PFSK-1 (cell line): Measurements from ENCODE around the gene IFI27.

Experiments used
- FOXP2 ChIP-seq: optimal IDR thresholded peaks from 2 replicates; pipeline ENCODE3; 2011; ENCODE audit warnings: borderline replicate concordance, control low read depth, inconsistent platforms; ENCODE audit not compliant: insufficient read depth; ENCODE audit errors: extremely low read length, extremely low read depth
- POLR2AphosphoS5 ChIP-seq: IDR thresholded peaks from 2 replicates; pipeline ENCODE4 v1.6.1; 2012; ENCODE audit warnings: low read depth, mild to moderate bottlenecking, control low read depth, low read length, moderate library complexity
- REST ChIP-seq, 2 experiments: IDR thresholded peaks; 2 replicates each; pipeline versions ENCODE4 v1.6.1 to v1.8.0; 2011 to 2012; ENCODE audit warnings: low read depth in 2 of 2, low read length in 2 of 2, control low read depth in 1 of 2, inconsistent platforms in 1 of 2, mild to moderate bottlenecking in 1 of 2, moderate library complexity in 1 of 2; ENCODE audit not compliant: insufficient read depth in 1 of 2
- SIN3A ChIP-seq: IDR thresholded peaks from 2 replicates; pipeline ENCODE4 v1.6.1; 2012; ENCODE audit warnings: mild to moderate bottlenecking, low read length, moderate library complexity, borderline replicate concordance; ENCODE audit not compliant: insufficient read depth
- TAF1 ChIP-seq: IDR thresholded peaks from 2 replicates; pipeline ENCODE4 v1.6.1; 2012; ENCODE audit warnings: low read length, control low read depth, borderline replicate concordance; ENCODE audit not compliant: insufficient read depth

The IFI27 gene

GRCh38 chr14:94113490-94113889, 3.0 kb downstream of the IFI27 start:
- TF ChIP-seq TAF1 (no peak), REST (IDR thresholded peaks at IDR 0.05; ENCODE audit: insufficient read depth in 1 of 2, low read depth in 2 of 2, low read length in 2 of 2) (no peak), POLR2AphosphoS5 (no peak), SIN3A (no peak), FOXP2 (no peak)

GRCh38 chr14:94113908-94114588, 3.5 kb downstream of the IFI27 start:
- TF ChIP-seq FOXP2, result no peak
- TF ChIP-seq TAF1, result no peak
- no peak for TF ChIP-seq SIN3A
- TF ChIP-seq POLR2AphosphoS5, result no peak
- no peak for TF ChIP-seq REST (IDR thresholded peaks at IDR 0.05; ENCODE audit: insufficient read depth in 1 of 2, low read depth in 2 of 2, low read length in 2 of 2)

GRCh38 chr14:94114589-94115057, 4.1 kb downstream of the IFI27 start:
- TF ChIP-seq REST (IDR thresholded peaks at IDR 0.05; ENCODE audit: insufficient read depth in 1 of 2, low read depth in 2 of 2, low read length in 2 of 2) (no peak), TAF1 (no peak), SIN3A (no peak), FOXP2 (no peak), POLR2AphosphoS5 (no peak)

GRCh38 chr14:94115058-94115591, 4.6 kb downstream of the IFI27 start:
- TF ChIP-seq REST (IDR thresholded peaks at IDR 0.05; ENCODE audit: insufficient read depth in 1 of 2, low read depth in 2 of 2, low read length in 2 of 2) (no peak), SIN3A (no peak), FOXP2 (no peak), TAF1 (no peak), POLR2AphosphoS5 (no peak)
